Measurements from ENCODE around the gene USP12.
A peak's percentile ranks its signal among the peaks of the same experiment; 100 is the strongest.

Gene USP12

GRCh38 chr13:27189192-27189591 lies 17.6 kb upstream of the USP12 start:
- no peak for TF ChIP-seq CTCF (IDR thresholded peaks at IDR 0.05; ENCODE audit: low read depth, low read length)
- no peaks in the 10 kb centered on the region for H3K27me3 ChIP-seq (ENCODE audit: insufficient read depth, low read depth, severe bottlenecking)
- no peaks in the 10 kb centered on the region for H3K36me3 ChIP-seq
- H3K9me3 ChIP-seq (ENCODE audit: severe bottlenecking): no peaks in the 10 kb centered on the region
- H3K27ac ChIP-seq: no peak overlapping the region
- no peak overlapping the region for H3K4me3 ChIP-seq (ENCODE audit: low read depth, low read length)
- DNase-seq: no peak

- no peaks in the 10 kb centered on the region for H3K9me3 ChIP-seq (ENCODE audit: severe bottlenecking)
- DNase-seq: no peak
These were observed 16.6 kb upstream of the USP12 start for GRCh38 chr13:27188239-27188638.

GRCh38 chr13:27186295-27186694 lies 14.7 kb upstream of the USP12 start:
- no peak for TF ChIP-seq CTCF (IDR thresholded peaks at IDR 0.05; ENCODE audit: low read depth, low read length)
- Histone ChIP-seq H3K27ac (peak overlapping the region; percentile 18), H3K4me3 (ENCODE audit: low read depth, low read length) (no peak overlapping the region), H3K27me3 (ENCODE audit: insufficient read depth, low read depth, severe bottlenecking) (no peaks in the 10 kb centered on the region), H3K9me3 (ENCODE audit: severe bottlenecking) (no peaks in the 10 kb centered on the region), H3K36me3 (no peaks in the 10 kb centered on the region)
- no peak for DNase-seq

More at GRCh38 chr13:27188239-27188638, 16.6 kb upstream of the USP12 start:
- TF ChIP-seq CTCF (IDR thresholded peaks at IDR 0.05; ENCODE audit: low read depth, low read length): no peak
- Histone ChIP-seq H3K27me3 (ENCODE audit: insufficient read depth, low read depth, severe bottlenecking) (no peaks in the 10 kb centered on the region), H3K36me3 (no peaks in the 10 kb centered on the region), H3K4me3 (ENCODE audit: low read depth, low read length) (no peak overlapping the region), H3K27ac (no peak overlapping the region)

- H3K27ac ChIP-seq: no peak overlapping the region
- H3K4me3 ChIP-seq (ENCODE audit: low read depth, low read length): no peak overlapping the region
- H3K36me3 ChIP-seq: no peaks in the 10 kb centered on the region
- no peak for TF ChIP-seq CTCF (IDR thresholded peaks at IDR 0.05; ENCODE audit: low read depth, low read length)
- H3K27me3 ChIP-seq (ENCODE audit: insufficient read depth, low read depth, severe bottlenecking): no peaks in the 10 kb centered on the region
- H3K9me3 ChIP-seq (ENCODE audit: severe bottlenecking): no peaks in the 10 kb centered on the region
- peak; percentile 54 for DNase-seq
These were observed 12.0 kb upstream of the USP12 start for GRCh38 chr13:27183561-27184147.

- Histone ChIP-seq H3K27me3 (ENCODE audit: insufficient read depth, low read depth, severe bottlenecking) (no peaks in the 10 kb centered on the region), H3K9me3 (ENCODE audit: severe bottlenecking) (no peaks in the 10 kb centered on the region), H3K27ac (no peak overlapping the region), H3K4me3 (ENCODE audit: low read depth, low read length) (no peak overlapping the region), H3K36me3 (no peaks in the 10 kb centered on the region)
- no peak for DNase-seq
- no peak for TF ChIP-seq CTCF (IDR thresholded peaks at IDR 0.05; ENCODE audit: low read depth, low read length)
These were observed 11.4 kb upstream of the USP12 start for GRCh38 chr13:27182844-27183497.

- DNase-seq: no peak
- no peak overlapping the region for H3K4me3 ChIP-seq (ENCODE audit: low read depth, low read length)
- H3K9me3 ChIP-seq (ENCODE audit: severe bottlenecking): no peaks in the 10 kb centered on the region
- no peak overlapping the region for H3K27ac ChIP-seq
- H3K27me3 ChIP-seq (ENCODE audit: insufficient read depth, low read depth, severe bottlenecking): no peaks in the 10 kb centered on the region
- H3K36me3 ChIP-seq: no peaks in the 10 kb centered on the region
- TF ChIP-seq CTCF (IDR thresholded peaks at IDR 0.05; ENCODE audit: low read depth, low read length): no peak
These were observed 10.4 kb upstream of the USP12 start for GRCh38 chr13:27182054-27182453.
